GM18502 (cell line): Measurements from ENCODE around the gene SLC6A3.
"Not testable (repeated sequence)": the region's sequence is repeated elsewhere in the genome, so short reads cannot be mapped to it uniquely, and the experiment has no call there.

Source experiments
- ATAC-seq: cut with Tn5 transposase; IDR thresholded peaks from one replicate; pipeline ENCODE4 v1.9.1; 2021; ENCODE audit warnings: mild to moderate bottlenecking; ENCODE audit not compliant: unreplicated experiment, poor library complexity

SLC6A3 gene

DNA sequence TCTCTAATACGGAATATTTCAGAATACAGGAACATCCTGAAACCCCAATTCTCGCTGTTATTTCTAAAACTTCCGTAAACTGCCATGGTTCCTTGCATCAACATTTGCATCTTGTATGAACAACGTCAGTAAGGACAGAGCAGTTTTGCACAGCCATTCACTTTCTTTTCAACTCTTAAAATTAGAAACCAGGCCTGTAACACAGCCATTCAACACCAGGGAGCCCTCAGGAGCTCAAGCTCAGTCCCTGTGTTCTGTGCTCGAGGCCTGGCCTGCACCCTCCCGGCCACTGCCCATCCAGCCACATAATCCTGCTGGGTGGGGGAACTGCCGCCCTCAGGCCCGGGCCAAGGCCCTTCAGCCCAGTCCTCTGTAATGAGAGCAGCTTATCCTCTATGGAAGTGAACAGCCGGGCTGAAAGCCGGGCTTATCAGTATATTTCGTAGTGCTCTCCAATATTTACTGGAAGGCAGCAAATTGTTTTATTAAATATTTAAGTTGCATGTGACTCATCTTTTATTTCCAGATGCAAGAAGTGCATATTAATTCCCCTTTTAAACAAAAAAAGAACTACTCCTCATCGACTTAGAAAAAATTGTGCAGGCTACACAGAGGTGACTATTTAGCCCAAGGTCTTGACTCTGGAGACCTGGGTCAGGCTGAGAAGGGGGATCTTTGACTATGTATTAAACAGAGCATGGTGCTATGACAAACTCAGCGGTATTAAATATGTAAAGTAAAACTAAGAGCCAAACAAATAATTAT, 33.2 kb upstream of the SLC6A3 start:
- ATAC-seq, result no peak

DNA sequence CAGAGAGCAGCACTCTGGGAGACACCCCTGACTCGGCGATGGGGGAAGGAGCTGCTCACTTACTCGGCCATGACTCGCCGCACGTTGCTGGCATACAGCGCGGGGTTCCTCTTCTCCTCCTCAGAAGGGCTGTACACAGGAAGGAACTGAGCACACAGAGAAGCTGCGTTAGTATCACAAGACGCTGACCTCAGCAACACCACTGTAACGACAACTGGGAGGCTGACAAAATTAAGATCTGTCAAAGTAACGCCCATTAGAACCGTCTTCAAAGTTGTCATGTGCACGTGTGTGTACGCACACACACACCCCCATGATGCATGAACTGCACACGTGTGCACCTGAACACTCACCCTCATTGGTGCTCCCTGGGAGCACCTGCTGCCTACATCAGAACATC, 32.1 kb upstream of the SLC6A3 start:
- no peak for ATAC-seq

DNA sequence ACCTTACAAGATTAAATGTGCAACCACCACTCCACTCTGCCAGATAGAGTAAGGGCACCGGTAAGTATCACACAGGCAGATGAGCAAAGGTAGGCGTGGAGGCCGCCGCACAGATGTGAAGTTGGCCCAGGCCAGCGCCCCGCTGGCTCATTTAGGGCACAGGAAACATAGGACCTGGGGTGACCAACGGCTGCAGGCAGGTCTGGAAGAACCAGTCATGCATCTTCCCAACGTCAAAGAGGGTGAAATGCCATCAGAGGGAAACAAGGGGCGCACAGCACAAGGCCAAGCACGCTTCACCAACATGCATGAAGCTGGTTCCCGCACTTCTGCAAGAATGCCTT, 31.7 kb upstream of the SLC6A3 start:
- no peak for ATAC-seq

DNA sequence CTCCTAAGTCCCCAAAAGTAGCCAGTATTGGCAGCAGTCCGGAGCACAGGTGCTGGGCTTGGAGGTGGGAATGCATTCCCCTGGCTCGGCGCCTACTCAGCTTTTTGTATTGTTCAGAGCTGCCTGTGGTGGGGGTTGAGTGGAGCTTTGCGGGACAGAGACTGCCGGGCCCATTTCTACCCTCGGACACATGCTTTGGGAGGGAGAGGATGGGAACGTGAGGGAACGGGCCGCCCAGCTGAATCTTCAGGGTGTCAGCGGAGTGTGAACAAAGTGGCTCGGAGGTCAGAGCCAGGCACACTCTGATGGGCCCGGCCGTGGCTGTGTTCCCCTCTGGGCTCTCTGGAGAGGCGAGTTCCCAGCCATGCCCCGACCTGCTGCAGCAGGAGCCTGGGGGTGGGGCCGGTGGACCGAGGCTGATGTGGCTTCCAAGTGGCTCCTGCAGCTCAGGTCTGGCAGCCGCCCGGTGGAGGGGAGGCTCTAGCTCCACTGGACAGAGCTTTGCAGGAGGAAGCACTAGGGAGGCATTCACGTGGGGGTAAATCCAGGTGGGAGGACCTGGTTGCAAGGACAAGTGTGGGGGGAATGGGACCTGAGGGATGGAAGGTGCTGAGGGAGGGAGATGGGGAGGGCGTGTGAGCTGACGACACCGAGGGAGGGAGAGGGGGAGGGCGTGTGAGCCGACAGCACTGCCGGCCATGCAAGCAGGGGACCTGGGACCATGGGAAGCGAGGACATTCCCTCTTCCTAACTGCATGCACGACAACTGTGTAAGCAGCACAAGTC, 31.1 kb upstream of the SLC6A3 start:
- ATAC-seq, result no peak

DNA sequence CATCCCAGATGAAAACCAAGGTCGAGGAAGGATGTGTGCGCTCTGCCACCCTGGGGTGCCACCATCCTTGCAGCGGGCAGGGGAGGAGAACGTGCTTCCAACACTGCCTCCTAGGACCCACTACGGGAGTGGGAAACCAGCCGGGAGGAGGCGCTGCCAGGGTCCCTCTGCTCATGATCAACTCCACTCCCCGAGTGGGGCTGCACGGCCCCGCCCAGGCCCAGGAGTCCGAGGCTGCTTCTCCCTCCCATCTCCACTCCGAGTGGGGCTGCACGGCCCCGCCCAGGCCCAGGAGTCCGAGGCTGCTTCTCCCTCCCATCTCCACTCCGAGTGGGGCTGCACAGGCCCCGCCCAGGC, 30.3 kb upstream of the SLC6A3 start:
- not testable (repeated sequence) for ATAC-seq

DNA sequence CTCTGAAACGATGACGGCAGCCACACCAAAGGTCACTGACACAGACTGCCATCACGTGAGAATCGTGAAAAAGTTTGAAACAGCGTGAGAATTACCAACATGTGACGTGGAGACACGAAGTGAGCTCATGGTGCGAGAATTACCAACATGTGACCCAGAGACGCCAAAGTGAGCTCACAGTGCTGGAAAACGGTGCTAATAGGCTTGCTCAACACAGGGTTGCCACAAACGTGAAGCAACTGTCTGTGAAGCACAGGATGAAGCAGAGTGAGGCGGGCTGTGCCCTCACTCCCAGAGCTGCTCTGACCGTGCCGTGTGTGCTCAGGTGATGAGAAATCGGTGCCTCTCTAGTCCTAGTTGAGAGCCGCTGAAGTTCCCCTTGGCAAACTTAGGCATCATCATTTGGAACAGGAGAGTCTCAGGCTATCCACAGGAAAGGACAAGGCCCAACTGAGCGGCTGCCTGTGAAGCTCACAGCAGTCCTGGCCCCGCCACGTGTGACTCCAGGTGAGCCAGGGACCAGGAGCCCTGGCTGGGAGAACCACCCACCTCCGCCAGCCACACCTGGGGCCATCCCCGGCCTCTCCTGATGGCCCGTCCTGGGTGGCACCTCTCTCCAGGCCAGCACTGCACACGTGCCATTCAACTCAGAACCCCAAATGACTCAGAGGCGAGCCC, 29.8 kb upstream of the SLC6A3 start:
- no peak for ATAC-seq

DNA sequence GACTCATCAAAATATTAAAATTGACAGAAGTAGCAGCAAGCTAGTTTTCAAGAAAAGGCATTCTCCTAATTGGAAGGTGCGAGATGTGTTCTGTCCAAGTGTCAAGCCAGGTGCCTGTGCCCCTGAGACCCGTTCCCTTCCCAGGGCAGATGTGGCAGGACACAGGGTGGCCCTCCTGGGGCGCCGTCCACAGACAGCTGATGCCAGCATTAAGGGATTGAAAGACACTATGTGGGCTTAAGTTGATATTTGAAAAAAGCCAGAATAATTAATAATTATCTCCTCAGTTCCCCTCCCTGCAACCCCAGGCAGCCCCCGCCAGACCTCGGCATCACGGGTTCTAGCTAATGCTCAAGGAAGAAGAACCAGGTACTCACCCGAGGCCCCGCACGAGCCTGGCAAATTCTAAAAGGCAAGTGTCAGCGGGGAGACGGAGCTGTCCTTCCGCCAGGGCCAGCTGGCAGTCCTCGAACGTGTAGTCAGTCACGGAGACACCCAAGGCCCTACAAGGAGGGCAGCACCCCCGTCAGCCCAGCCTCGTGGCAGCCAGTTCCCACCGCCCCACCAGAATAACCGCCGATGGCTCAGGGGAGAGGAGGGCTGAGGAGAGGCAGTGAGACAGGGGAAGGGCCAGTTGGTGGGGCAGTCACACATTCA, 29.1 kb upstream of the SLC6A3 start:
- ATAC-seq, result no peak

DNA sequence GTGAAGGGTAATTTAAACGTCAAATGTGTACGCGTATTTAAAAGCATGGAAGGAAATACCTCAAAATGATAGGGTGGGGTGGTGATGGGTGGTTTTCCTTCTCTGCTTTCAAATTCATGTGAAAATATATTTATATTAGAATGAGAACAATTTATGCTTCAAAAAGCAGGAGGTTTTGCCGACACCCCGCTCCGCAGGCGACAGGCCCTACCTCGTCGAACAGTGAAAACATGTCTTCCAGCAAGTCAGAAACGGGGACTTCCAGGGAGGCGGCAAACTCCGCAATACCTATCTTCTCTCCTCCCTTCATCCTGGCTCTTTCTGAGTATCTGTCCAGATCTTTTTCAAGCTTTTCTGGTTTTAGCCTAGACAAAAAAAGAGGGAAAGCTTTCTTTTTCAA, 28.5 kb upstream of the SLC6A3 start:
- ATAC-seq, result no peak

DNA sequence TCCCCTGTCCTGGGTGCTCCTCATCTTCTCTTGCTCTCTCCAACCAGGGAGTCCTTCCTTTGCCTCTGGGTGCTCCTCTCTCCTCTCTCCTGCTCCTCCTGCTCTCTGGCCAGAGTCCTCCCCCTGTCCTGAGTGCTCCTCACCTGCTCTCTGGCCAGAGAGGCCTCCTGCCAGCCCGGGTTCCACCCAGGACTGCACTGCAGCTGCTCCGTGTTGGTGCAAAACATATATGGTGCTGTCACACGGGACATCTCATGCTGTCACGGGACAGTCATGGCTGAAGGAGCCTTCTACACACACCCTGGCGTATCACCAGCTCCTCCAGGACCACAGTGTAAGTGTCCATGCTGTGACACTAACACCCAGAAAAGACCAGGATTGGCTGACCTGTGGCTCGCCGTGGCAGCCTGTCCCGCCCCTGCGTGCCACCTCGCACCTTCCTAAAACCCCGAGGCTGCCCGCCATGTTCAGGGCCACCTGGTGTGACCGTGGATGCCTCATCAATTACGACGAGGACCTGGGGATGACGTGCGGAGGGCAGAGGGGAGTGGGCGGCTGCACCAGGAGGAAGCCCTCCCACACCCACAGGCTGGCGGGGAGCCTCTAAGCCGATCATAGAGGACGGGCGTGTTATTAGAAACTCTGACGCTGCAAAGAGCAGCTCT, 27.9 kb upstream of the SLC6A3 start:
- no peak for ATAC-seq

DNA sequence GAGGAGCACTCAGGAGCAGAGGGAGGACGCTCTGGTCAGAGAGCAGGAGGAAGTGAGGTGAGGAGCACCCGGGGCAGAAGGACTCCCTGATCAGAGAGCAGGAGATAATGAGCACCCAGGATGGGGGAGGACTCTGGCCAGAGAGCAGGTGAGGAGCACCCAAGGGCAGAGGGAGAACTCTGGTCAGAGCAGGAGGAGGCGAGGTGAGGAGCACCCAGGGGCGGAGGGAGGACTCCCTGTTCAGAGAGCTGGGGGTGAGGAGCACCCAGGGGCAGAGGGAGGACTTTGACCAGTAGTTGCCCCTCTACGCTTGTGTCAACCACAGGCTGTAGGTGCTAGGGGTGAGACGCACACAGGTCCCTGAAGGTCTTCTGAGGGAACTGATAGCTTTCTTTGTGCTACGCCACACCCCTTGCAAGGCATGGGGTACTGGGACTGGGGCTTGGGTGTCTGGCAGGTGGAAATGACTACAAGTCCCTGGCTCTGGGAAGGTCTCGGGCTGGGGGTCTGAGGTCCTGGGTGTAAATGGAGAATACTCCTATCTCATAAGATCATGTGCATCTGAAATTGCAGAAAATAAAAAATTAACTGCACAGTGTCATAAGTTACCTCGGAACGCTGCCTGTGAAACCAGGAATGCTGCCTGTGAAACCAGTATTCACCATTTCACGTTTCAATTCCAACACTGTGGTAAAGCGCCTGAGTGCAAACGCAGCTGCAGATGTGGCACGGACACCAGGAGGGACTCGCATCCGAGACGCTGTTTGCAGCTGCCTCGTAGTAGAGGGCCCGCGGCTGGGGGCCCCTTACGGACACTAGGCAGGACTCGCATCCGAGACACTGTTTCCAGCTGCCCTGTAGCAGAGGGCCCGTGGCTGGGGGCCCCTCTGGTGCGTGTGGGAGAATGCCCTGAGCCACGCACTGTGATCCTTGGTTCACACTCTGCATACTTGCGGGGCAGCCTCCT, 27.0 kb upstream of the SLC6A3 start:
- no peak for ATAC-seq

DNA sequence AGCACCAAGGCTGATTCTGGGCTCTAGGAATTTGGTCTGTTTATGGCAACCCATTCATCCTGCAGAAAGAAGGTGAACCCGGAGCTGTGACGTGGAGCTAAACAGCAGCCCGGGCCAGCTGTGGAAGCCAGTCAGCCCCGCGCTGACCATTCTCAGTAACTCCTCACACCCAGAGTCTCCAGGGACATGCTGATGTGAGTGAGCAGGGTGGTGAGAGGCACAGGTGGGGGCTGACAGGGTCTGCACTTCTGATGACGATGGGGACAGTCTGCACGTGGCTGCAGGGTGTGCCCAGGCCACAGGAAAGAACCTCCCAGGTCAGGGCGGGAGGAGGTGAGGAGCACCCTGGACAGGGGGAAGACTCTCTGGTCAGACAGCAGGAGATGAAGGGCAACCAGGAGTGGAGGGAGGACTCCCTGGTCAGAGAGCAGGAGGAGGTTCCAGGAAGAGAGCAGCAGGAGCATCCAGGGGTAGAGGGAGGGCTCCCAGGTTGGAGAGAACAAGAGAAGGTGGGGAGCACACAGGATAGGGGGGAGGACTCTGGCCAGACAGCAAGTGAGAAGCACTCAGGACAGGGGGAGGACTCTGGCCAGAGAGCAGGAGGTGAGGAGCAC, 26.1 kb upstream of the SLC6A3 start:
- no peak for ATAC-seq

DNA sequence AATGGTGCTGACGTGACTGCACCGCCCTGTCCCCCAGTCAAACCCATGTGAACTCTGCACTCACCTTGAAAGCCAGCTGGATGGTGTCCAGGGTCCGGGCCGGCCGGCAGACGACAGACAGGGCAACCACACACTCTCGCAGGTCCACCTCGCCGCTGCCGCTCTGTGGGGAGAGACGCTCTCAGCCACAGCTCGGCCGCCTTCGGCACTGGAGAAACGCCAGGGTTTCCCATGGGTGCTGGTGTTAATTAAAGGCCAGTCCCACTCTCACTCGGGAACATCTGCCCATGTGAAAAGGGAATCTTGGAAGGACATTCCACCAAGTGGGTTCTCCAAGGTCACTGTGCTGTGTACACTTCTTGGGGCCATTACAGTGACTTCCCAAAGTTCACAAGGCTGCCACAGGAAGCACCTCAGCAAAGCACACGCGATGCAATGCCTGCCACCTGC, 25.5 kb upstream of the SLC6A3 start:
- ATAC-seq, result no peak

DNA sequence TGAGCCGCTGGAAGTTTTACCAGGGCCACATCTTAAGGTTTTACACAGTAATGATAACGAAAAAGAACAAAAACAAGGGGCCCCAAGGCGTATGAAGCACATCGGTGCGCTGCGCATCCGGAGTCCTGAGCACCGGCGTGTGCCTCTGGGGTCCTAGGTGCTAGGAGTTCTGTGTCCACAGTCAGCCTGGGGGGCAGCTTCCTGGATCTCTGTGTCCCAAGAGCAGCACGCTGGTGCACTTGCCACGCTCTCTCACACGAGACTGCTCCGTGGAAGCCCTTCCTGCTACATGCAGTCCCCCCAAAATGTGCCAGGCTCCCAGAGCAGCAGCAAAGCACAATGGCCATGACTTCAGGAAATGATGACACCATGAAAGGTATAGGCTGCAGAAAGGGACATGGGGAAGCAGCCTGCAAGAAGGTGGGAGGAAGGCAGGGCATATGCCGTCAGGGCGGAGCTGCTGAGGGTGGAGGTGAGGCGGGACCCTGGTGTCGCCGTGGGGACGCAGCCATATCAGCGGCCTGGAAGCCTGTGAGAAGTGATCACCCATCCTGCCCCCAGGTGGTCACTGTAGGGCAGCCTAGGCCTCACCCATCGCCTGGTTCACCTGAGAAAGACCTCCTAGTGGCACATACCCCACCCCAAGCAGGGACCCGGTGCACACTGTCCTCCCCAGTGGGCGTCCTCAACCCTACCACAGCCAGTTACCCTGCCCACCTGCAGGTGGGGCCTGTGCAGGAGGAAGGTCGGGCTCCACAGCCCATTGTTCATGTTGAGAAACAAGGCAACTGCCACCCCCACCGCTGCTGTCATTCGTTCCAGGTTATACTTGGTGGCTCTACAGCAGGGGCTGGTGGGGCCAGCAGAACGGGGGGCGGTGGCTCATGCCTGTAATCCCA, 23.6 kb upstream of the SLC6A3 start:
- no peak for ATAC-seq

DNA sequence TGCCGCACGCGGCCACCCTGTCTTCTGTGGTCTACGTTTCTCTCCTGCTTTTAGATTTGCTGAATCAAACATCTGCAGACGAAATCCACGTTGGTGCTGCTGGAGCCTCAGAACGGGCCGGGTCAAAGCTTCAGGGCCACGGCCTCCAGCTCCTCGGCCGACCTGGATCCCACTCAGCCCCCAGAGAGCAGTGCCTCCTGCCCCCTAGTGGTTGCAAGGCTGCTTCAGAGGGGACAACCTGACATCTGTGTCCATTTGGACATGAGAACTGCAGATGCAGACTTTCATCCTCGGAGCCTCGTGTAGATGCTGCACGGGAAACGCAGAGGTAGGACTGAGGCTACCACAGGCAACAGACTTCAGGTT, 23.0 kb upstream of the SLC6A3 start:
- no peak for ATAC-seq

DNA sequence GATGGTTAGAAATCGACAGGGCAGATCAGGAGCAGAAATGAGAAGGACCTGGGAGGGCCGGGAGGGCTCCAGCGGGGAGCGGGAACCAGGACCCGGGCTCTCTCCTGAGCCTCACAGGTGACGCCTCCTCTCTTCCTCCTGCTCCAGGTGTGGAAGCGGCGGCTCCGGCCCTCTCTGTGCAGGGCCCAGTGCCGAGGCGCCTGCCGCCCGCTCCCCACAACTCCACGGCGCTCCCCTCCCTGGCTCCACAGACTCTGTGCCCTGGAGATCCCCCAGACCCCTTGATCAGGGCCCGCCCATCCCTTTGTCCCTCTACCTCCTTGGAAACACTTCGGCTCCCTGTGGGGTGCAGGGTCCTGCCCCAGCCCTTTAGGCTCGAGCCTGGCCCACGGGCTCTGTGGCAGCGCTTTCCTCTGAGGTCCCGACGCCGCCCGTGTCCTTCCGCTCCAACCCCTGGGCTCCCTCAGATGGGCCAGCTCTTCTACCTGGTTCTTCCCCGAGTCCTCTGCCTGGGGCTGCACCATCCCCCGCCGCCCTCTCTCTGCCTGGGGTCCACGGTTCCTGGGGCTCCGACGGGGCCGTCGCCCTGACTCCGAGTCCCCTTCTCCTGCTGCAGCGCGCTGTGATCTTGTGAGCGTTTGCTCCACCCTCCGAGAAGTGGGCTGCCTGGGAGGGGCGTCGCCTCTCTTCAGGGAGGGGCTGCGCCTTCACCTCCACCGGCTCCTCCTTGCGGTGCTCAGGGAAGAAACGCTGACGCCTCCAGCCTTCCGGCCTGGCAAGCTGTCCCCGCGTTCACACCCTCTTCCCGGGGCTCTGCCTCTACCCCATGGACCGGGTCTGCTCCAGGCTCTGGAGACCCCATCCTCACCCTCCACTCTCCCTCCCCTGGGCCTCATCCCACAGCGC, 22.4 kb upstream of the SLC6A3 start:
- ATAC-seq, result no peak

DNA sequence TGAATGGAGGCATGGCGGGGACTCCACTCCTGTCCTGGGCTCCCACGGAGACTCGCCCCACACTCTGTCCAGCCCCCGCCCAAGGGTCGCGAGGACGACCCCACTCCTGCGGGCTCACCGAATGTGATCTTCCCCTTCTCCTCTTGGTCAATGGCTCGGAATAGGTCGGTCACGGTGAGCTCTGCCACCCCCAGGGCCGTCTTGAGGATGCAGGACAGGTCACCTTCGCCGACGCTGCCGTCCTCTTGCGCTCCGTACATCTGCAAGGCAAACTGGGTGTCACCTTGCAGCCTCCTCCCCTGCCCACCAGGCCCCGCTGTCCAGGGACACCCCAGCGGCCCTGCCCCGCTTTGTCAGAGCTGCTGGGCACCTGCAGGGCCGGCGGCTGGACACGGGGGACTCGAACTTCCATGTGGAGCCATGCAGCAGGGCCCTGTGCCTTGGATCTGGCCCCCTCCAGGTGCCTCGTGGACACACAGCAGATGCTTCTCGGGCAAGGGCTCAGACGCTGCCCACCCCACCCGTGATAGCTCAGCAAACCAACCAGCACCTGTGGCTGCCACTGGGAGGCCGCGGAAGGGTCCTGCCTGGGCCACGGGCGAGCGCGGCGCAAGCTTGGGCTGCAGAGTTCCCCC, 21.5 kb upstream of the SLC6A3 start:
- no peak for ATAC-seq
